ENCODE results near the gene NAXD.
"Not testable (repeated sequence)": the region's sequence is repeated elsewhere in the genome, so short reads cannot be mapped to it uniquely, and the experiment has no call there.

Gene NAXD

GRCh38 chr13:110629735-110630134, 14.4 kb downstream of the NAXD start:
- no peak for DNase-seq

GRCh38 chr13:110630566-110631119, 15.3 kb downstream of the NAXD start:
- no peak for DNase-seq

- DNase-seq: not testable (repeated sequence)
These were observed 16.9 kb downstream of the NAXD start for GRCh38 chr13:110632255-110632654.

GRCh38 chr13:110633776-110634175, 18.4 kb downstream of the NAXD start:
- DNase-seq: no peak

GRCh38 chr13:110634558-110634957, 19.2 kb downstream of the NAXD start:
- no peak for DNase-seq

GRCh38 chr13:110635405-110636002, 20.2 kb downstream of the NAXD start:
- no peak for DNase-seq

GRCh38 chr13:110636053-110636475, 20.7 kb downstream of the NAXD start:
- no peak for DNase-seq

GRCh38 chr13:110636701-110637201, 21.4 kb downstream of the NAXD start:
- DNase-seq: no peak

- no peak for DNase-seq
These were observed 21.9 kb downstream of the NAXD start for GRCh38 chr13:110637275-110637674.

- DNase-seq: no peak
These were observed 22.4 kb downstream of the NAXD start for GRCh38 chr13:110637747-110638146.

GRCh38 chr13:110638257-110638656, 22.9 kb downstream of the NAXD start:
- no peak for DNase-seq

GRCh38 chr13:110638814-110639806, 23.8 kb downstream of the NAXD start:
- DNase-seq: no peak

- no peak for DNase-seq
These were observed 24.6 kb downstream of the NAXD start for GRCh38 chr13:110639935-110640334.

GRCh38 chr13:110640591-110641029, 25.3 kb downstream of the NAXD start:
- no peak for DNase-seq

GRCh38 chr13:110641055-110642015, 26.0 kb downstream of the NAXD start:
- DNase-seq: peak; percentile 53

GRCh38 chr13:110642291-110642981, 27.1 kb downstream of the NAXD start:
- DNase-seq: no peak

GRCh38 chr13:110643324-110643723, 28.0 kb downstream of the NAXD start:
- DNase-seq: no peak

GRCh38 chr13:110643768-110644421, 28.6 kb downstream of the NAXD start:
- DNase-seq: no peak

- peak; percentile 82 for DNase-seq
These were observed 29.7 kb downstream of the NAXD start for GRCh38 chr13:110644892-110645521.

- DNase-seq: no peak
These were observed 30.4 kb downstream of the NAXD start for GRCh38 chr13:110645750-110646149.

Data from NCI-H1694 treated with DMSO at 0.1 percent for 48 hours (cell line).